NB4 (cell line): ENCODE measurements around the gene RAD51AP2.

ENCODE experiments used
- CTCF ChIP-seq: IDR thresholded peaks from one replicate; pipeline ENCODE4 v1.5.1; 2012; ENCODE audit warnings: low read depth, low read length
- POLR2A ChIP-seq: IDR thresholded peaks from 2 replicates; pipeline ENCODE4 v1.6.1; 2011; ENCODE audit warnings: mild to moderate bottlenecking; ENCODE audit not compliant: insufficient read length; ENCODE audit errors: extremely low read depth

GRCh38 chr2:17547237-17547636 lies 29.0 kb upstream of the RAD51AP2 start:
- TF ChIP-seq POLR2A, result no peak
- TF ChIP-seq CTCF, result no peak
